Measurements from ENCODE around the gene ASAP3. TPM values are rescaled to one million over a fixed set of nuclear protein-coding genes. Genes with fewer than 3 reads are reported as not detected.

Gene ASAP3
- polyA plus RNA-seq, 2 of the 4 experiments (the other 2 are of a cell fraction), result 4.0 to 5.2 TPM

GRCh38 chr1:23531562-23532094, 47.6 kb upstream of the ASAP3 start:
- no peak; a peak in 1 of 6 replicates for ATAC-seq
- FAIRE-seq, result no peak
- TF ChIP-seq HMGXB4 (CRISPR knock-in tag; IDR thresholded peaks at IDR 0.05; ENCODE audit: borderline replicate concordance), result no peak
- Histone ChIP-seq H3K27ac (peak overlapping the region; percentile 74 to 88), H3K4me2 (peak overlapping the region; percentile 99), H3K4me1 (peaks cover 46% of the 10 kb centered on the region), H3K9me3 (no peaks in the 10 kb centered on the region), H3K4me3 (peak overlapping the region; percentile 90)
- ChIA-PET POLR2A (interaction anchor here (0.6 to 1.3 kb wide), 3 partner anchors 23 to 187 kb away, joined by 3 to 11 read pairs (median 4); partner anchors contain the start of gene HNRNPR), CTCF (interaction anchor here (0.5 to 6.9 kb wide), 5 partner anchors 8 to 49 kb away, joined by 3 to 46 read pairs (median 3); no protein-coding TSS in a partner anchor)
- 34% methylated on average over 5 of the region's 5 CpGs for WGBS (ENCODE audit: missing lambda C conversion rate)
- no peak for DNase-seq (ENCODE audit: low read depth in 1 of 2, low spot score in 1 of 2)

GRCh38 chr1:23530747-23531561, 47.0 kb upstream of the ASAP3 start, which contains the start of gene E2F2:
Gene E2F2, minus strand, starts transcription at chr1:23531233. Its CDS starts 440 bp downstream, at chr1:23530793.
- peak within 1 kb of the TSS; percentile 76 to 94 for H3K27ac ChIP-seq
- peaks cover 53% of the 10 kb centered on the region for H3K4me1 ChIP-seq
- ATAC-seq, result peak; percentile 72 to 73
- WGBS (ENCODE audit: missing lambda C conversion rate), result under 1% methylated on average over 30 of the region's 85 CpGs
- peak; percentile 79 to 85 for DNase-seq (ENCODE audit: low read depth in 1 of 2, low spot score in 1 of 2)
- H3K4me2 ChIP-seq, result peak within 1 kb of the TSS; percentile 99
- no peak for FAIRE-seq
- ChIA-PET CTCF (interaction anchor here (0.5 to 9.0 kb wide), 6 partner anchors 9 to 106 kb away, joined by 3 to 70 read pairs (median 8); no protein-coding TSS in a partner anchor), POLR2A (interaction anchor here (0.9 to 1.8 kb wide), 3 partner anchors 24 to 187 kb away, joined by 4 to 11 read pairs (median 9); partner anchors contain the start of gene HNRNPR)
- peak within 1 kb of the TSS; percentile 90 for H3K4me3 ChIP-seq
- no peaks in the 10 kb centered on the region for H3K9me3 ChIP-seq
- TF ChIP-seq KDM5A (IDR thresholded peaks at IDR 0.05) (peak; percentile 66; the same call in 1 of the 2 replicates), RFX5 (IDR thresholded peaks at IDR 0.05) (no peak), JUNB (IDR thresholded peaks at IDR 0.05) (no peak), POLR2AphosphoS2 (conservative IDR thresholded peaks at IDR 0.05; ENCODE audit: low read length) (no peak), CEBPB (IDR thresholded peaks at IDR 0.05) (peak; percentile 82 to 98), EP300 (IDR thresholded peaks at IDR 0.05) (no peak), CBX2 (IDR thresholded peaks at IDR 0.05; ENCODE audit: borderline replicate concordance, low read depth) (no peak), ELK1 (IDR thresholded peaks at IDR 0.05; ENCODE audit: low read depth, low read length) (no peak), FOSB (CRISPR knock-in tag; IDR thresholded peaks at IDR 0.05) (no peak), BCL3 (IDR thresholded peaks at IDR 0.05) (no peak), EHMT2 (IDR thresholded peaks at IDR 0.05; ENCODE audit: low read depth) (no peak), NPAS2 (CRISPR knock-in tag; IDR thresholded peaks at IDR 0.05; ENCODE audit: borderline replicate concordance) (no peak), FOXS1 (CRISPR knock-in tag; IDR thresholded peaks at IDR 0.05) (no peak), BHLHE40 (IDR thresholded peaks at IDR 0.05; ENCODE audit: low read depth, low read length) (no peak), HOXA7 (CRISPR knock-in tag; IDR thresholded peaks at IDR 0.05) (no peak), POLR2A (IDR thresholded peaks at IDR 0.05; ENCODE audit: low read length) (peak; percentile 29; the same call in 1 of the 2 replicates), CTCF (IDR thresholded peaks at IDR 0.05) (no peak), MYC (IDR thresholded peaks at IDR 0.05; ENCODE audit: borderline replicate concordance, low read length) (0 out of 2 replicates have a peak, but pooled peaks have one; percentile 37), PBX3 (IDR thresholded peaks at IDR 0.05) (no peak), MAFK (IDR thresholded peaks at IDR 0.05; ENCODE audit: partially characterized antibody) (no peak), SMC3 (IDR thresholded peaks at IDR 0.05) (no peak), E2F6 (IDR thresholded peaks at IDR 0.05; ENCODE audit: borderline replicate concordance, low read depth) (peak; percentile 94), ZSCAN20 (CRISPR knock-in tag; IDR thresholded peaks at IDR 0.05) (no peak), ZC3H11A (IDR thresholded peaks at IDR 0.05) (no peak), NR3C1 (IDR thresholded peaks at IDR 0.05) (no peak), EHF (CRISPR knock-in tag; IDR thresholded peaks at IDR 0.05) (no peak), MAX (IDR thresholded peaks at IDR 0.05) (peak; percentile 82)

Measured in A549 (cell line).